MCF 10A (cell line): Measurements from ENCODE around the gene LTB4R. TPM values are rescaled to one million over a fixed set of nuclear protein-coding genes. Genes with fewer than 3 reads are reported as not detected.
A peak's percentile ranks its signal among the peaks of the same experiment; 100 is the strongest.

Experiments
- BruUV-seq: library from RNA; stranded (reverse); fragments of 400-500 nt; replicated peaks from 2 replicates; lab custom pipeline; 2021; lab: Mats Ljungman, UMichigan
- CTCF ChIA-PET: fragments of 300-600 bp; sonication (Branson Sonifier 250); formaldehyde crosslinking; extraction: SDS; loops from one replicate; lab custom pipeline; 2021; ENCODE audit warnings: antibody characterized with exemption, inconsistent platforms; lab: Yijun Ruan, JAX
- POLR2A ChIA-PET: fragments of 300-600, 350-650 bp; sonication (Branson Sonifier 250); formaldehyde crosslinking; extraction: SDS; loops from one replicate; lab custom pipeline; 2020; ENCODE audit warnings: antibody characterized with exemption, inconsistent platforms; lab: Yijun Ruan, JAX
- DNase-seq: peaks from one replicate; pipeline ENCODE4 v3.0.0-alpha.2; 2018; ENCODE audit not compliant: unreplicated experiment
- H3K27ac Mint-ChIP-seq: one replicate; pipeline ENCODE4 v1.8.0; 2022; ENCODE audit warnings: mild to moderate bottlenecking, low read depth, mixed read lengths; ENCODE audit not compliant: unreplicated experiment
- H3K27me3 Mint-ChIP-seq: one replicate; pipeline ENCODE4 v1.8.0; 2022; ENCODE audit warnings: mixed read lengths; ENCODE audit not compliant: insufficient read depth, unreplicated experiment
- H3K36me3 Mint-ChIP-seq: one replicate; pipeline ENCODE4 v1.8.0; 2022; ENCODE audit warnings: mild to moderate bottlenecking, moderate library complexity, mixed read lengths; ENCODE audit not compliant: insufficient read depth, unreplicated experiment
- H3K4me1 Mint-ChIP-seq: one replicate; pipeline ENCODE4 v1.8.0; 2022; ENCODE audit warnings: mixed read lengths; ENCODE audit not compliant: insufficient read depth, unreplicated experiment
- H3K4me3 Mint-ChIP-seq: one replicate; pipeline ENCODE4 v1.8.0; 2022; ENCODE audit warnings: mild to moderate bottlenecking, moderate library complexity, mixed read lengths; ENCODE audit not compliant: unreplicated experiment
- H3K9me3 Mint-ChIP-seq: one replicate; pipeline ENCODE4 v1.8.0; 2022; ENCODE audit warnings: mixed read lengths; ENCODE audit not compliant: unreplicated experiment
- intact Hi-C: fragments of 100-400 bp; cut with micrococcal nuclease; formaldehyde crosslinking; loops from 2 replicates; pipeline ENCODE4 v1.14.1; 2022
- total RNA-seq: library from RNA; stranded (reverse); gene quantifications from 2 replicates; pipeline ENCODE4 v1.2.3, GENCODE V29; 2022
- TF ChIP-seq, protein P1 (sequence below): fragments of 200-600 bp; IDR thresholded peaks from one replicate; pipeline ENCODE4 v1.8.0; 2022; ENCODE audit warnings: antibody characterized with exemption, mild to moderate bottlenecking; ENCODE audit not compliant: unreplicated experiment

The LTB4R gene
- total RNA-seq, 1 experiment from 2014 or later: 15.8 TPM

DNA sequence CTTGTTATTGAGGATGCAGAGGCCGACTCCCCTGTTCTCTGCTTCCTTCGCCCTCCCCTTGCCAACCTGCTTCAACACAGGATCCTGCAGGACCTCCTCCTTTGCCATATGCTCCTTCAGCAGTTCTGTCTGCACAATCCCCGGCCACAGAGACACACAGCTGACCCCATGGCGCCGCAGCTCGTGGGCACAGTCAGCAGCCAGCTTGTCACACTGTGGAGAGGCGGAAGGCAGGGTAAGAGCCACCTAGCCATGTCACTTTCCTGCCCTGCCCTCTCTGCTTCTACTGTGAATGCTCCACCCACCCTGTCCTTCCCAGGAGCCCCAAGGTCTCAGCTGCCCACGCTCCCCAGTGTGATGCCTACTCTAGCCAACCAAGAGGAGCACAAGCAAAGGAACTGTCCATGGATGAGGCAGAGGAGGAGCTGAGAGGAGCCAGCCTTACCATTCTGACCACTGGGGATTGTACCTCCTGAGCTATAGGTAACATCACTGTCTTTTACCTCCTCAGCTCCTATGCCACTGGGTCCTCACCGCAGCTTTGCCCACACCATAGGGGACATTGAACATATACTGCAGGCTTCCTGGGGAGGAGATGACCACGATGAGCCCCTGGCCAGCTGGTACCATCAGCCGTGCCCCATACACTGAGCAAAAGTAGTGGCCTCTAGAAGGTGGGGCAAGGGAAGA lies 19.0 kb upstream of the LTB4R start:
- DNase-seq: no peak
- intact Hi-C loops: no loop called here
- H3K36me3 Mint-ChIP-seq: peaks cover 66% of the 10 kb centered on the region
- no peaks in the 10 kb centered on the region for H3K27me3 Mint-ChIP-seq
- TF ChIP-seq, protein P1, sequence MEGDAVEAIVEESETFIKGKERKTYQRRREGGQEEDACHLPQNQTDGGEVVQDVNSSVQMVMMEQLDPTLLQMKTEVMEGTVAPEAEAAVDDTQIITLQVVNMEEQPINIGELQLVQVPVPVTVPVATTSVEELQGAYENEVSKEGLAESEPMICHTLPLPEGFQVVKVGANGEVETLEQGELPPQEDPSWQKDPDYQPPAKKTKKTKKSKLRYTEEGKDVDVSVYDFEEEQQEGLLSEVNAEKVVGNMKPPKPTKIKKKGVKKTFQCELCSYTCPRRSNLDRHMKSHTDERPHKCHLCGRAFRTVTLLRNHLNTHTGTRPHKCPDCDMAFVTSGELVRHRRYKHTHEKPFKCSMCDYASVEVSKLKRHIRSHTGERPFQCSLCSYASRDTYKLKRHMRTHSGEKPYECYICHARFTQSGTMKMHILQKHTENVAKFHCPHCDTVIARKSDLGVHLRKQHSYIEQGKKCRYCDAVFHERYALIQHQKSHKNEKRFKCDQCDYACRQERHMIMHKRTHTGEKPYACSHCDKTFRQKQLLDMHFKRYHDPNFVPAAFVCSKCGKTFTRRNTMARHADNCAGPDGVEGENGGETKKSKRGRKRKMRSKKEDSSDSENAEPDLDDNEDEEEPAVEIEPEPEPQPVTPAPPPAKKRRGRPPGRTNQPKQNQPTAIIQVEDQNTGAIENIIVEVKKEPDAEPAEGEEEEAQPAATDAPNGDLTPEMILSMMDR: no peak
- CTCF ChIA-PET: interaction anchor here (0.6 to 5.5 kb wide), 11 partner anchors 11 to 971 kb away, joined by 3 to 39 read pairs (median 4); partner anchors contain the start of genes CIDEB, LTB4R2, PABPN1 and TINF2
- no peaks in the 10 kb centered on the region for H3K9me3 Mint-ChIP-seq
- no TSS peak for BruUV-seq
- peak overlapping the region; percentile 30 for H3K4me3 Mint-ChIP-seq
- POLR2A ChIA-PET: interaction anchor here (1.2 to 4.5 kb wide), 5 partner anchors 10 to 50 kb away, joined by 5 to 33 read pairs (median 13); partner anchors contain the start of genes RABGGTA and TINF2
- H3K27ac Mint-ChIP-seq: no peak overlapping the region
- H3K4me1 Mint-ChIP-seq: peaks cover 19% of the 10 kb centered on the region

DNA sequence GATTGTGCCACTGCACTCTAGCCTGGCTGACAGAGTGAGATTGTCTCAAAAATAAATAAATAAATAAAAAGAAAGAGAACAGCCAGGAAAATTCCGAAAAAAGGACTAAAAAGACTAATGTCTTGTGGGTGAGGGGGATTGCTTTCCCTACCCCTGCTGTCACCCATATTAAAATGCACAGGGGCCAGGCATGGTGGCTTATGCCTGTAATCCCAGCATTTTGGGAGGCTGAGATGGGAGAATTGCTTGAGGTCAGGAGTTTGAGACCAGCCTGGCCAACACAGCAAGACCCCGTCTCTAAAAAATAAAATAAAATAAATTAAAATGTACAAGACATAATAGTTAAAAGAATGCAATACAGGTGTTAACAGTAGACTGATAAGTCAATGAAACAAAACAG lies 17.8 kb upstream of the LTB4R start:
- peaks cover 68% of the 10 kb centered on the region for H3K36me3 Mint-ChIP-seq
- CTCF ChIA-PET: interaction anchor here (0.7 to 5.5 kb wide), 8 partner anchors 9 to 51 kb away, joined by 3 to 39 read pairs (median 6); partner anchors contain the start of genes CIDEB, LTB4R2, RABGGTA and TINF2
- no peak overlapping the region for H3K27ac Mint-ChIP-seq
- H3K27me3 Mint-ChIP-seq: no peaks in the 10 kb centered on the region
- no peak for DNase-seq
- H3K9me3 Mint-ChIP-seq: no peaks in the 10 kb centered on the region
- no peak overlapping the region for H3K4me3 Mint-ChIP-seq
- peaks cover 22% of the 10 kb centered on the region for H3K4me1 Mint-ChIP-seq
- intact Hi-C loops: no loop called here
- POLR2A ChIA-PET: interaction anchor here (1.6 to 4.5 kb wide), 3 partner anchors 11 to 22 kb away, joined by 5 to 33 read pairs (median 13); partner anchors contain the start of gene RABGGTA
- no TSS peak for BruUV-seq
- TF ChIP-seq, protein P1: no peak

DNA sequence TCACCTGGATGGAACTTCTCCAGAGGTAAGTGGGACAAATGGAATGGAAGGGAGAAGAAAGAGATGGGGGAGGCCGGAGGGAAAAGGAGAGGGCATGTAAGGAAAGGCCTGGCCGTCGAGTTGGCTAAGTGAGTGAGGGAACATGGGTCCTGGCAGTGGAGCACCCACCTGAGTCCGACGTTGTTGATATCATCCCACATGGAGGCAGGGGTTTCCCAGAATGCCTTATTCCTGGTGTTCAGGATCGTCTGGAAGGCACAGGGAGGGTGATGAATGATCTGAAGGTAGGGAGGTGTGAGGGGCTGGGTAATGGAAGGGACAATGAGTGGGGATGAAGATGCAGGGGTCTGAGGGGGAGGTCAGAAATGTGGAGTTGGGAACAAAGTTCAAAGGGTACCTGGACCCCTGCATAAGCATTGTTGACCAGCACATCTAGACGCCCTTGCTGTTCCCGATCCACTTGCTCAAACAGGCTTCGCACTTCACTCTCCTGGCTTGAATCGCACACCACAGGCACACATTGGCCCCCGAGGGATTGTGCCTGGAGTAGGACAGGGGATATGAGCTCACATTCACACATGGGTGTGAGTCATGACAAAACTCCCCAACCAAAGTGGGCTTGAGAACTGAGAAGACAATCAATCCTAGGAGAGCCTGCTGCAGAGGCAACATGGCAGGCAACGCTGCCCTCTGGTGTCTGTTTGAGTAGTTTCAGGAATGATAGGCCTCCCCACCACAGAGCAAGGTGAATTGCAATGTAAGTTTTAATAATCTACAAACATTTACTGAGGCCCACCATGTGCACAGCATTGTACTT lies 14.8 kb upstream of the LTB4R start:
- no TSS peak for BruUV-seq
- no peaks in the 10 kb centered on the region for H3K27me3 Mint-ChIP-seq
- ChIA-PET CTCF (interaction anchor here (0.6 to 11.2 kb wide), 28 partner anchors 9 to 975 kb away, joined by 3 to 414 read pairs (median 6); partner anchors contain the start of genes CHMP4A, CIDEB, GMPR2 and IRF9), POLR2A (interaction anchor here (0.5 to 7.6 kb wide), 22 partner anchors 9 to 685 kb away, joined by 3 to 187 read pairs (median 6); partner anchors contain the start of genes CHMP4A, CIDEB, DCAF11 and GMPR2)
- intact Hi-C loops: loop anchor here (1.0 to 5.0 kb wide), 4 partner anchors 25 to 189 kb away; partner anchors contain the start of genes MDP1 and RABGGTA
- H3K4me1 Mint-ChIP-seq: peaks cover 33% of the 10 kb centered on the region
- H3K36me3 Mint-ChIP-seq: peaks cover 61% of the 10 kb centered on the region
- no peaks in the 10 kb centered on the region for H3K9me3 Mint-ChIP-seq
- TF ChIP-seq, protein P1: peak; percentile 71
- peak overlapping the region; percentile 46 for H3K4me3 Mint-ChIP-seq
- H3K27ac Mint-ChIP-seq: peak overlapping the region; percentile 11
- DNase-seq: peak; percentile 93
